H1 (cell line): ENCODE data around the gene PTBP1. TPM values are rescaled to one million over a fixed set of nuclear protein-coding genes. Genes with fewer than 3 reads are reported as not detected.

Experiments used
- YY1 ChIP-seq: IDR thresholded peaks from 2 replicates; pipeline ENCODE4 v1.6.1; 2011; ENCODE audit warnings: low read depth, mild to moderate bottlenecking, low read length
- polyA plus RNA-seq, 7 experiments: library from polyadenylated mRNA; depleted of rRNA in 3 of 7; stranded (reverse) in 5 of 7; unstranded in 2 of 7; fragments of >200 nt in 5 of 7; fragments of 200-250 nt in 2 of 7; gene quantifications; 1 replicate in 5 of 7; 2 replicates in 1 of 7; 4 replicates in 1 of 7; pipeline versions ENCODE4 v1.2.1 to v1.2.3, GENCODE V29; 2011 to 2013; ENCODE audit warnings: missing spikeins in 2 of 7, mixed read lengths in 2 of 7
- total RNA-seq: library from RNA; stranded (reverse); fragmentation: NEBNext Ultra II Directional; extraction: Animal tissue kit (Norgen Biotek cat#: 25700); gene quantifications from 2 replicates; pipeline ENCODE4 v1.2.1, GENCODE V29; 2021
- TF ChIP-seq, protein P1 (sequence below), 3 experiments: IDR thresholded peaks; 1 replicate in 2 of 3; 2 replicates in 1 of 3; pipeline versions ENCODE4 v1.5.1 to v1.6.1; 2011; ENCODE audit warnings: low read length in 3 of 3, mild to moderate bottlenecking in 3 of 3, inconsistent platforms in 2 of 3, low read depth in 1 of 3, moderate library complexity in 1 of 3; ENCODE audit not compliant: insufficient read depth in 1 of 3; ENCODE audit errors: control extremely low read depth in 1 of 3

PTBP1 gene
- total and polyA plus RNA-seq, 2 of the 8 experiments (the other 6 are each of a cell fraction or from before 2014, with no cell fraction given), result 528 to 888 TPM

DNA sequence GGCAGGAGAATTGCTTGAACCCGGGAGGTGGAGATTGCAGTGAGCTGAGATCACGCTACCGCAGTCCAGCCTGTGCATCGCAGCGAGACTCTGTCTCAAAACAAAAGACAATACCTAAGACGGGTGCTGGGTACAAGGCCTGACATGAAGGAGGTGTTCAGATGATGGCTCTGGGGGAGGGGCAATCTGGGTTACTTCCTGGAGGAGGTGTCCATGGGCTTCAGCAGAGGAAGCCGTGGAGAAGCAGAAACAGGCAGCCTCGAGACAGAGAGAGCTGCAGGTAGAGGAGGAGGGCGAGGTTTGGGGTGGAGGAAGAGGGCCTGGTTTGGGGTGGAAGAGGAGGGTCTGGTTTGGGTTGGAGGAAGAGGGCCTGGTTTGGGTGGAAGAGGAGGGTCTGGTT lies 42.7 kb upstream of the PTBP1 start (continued):
- TF ChIP-seq, protein P1, sequence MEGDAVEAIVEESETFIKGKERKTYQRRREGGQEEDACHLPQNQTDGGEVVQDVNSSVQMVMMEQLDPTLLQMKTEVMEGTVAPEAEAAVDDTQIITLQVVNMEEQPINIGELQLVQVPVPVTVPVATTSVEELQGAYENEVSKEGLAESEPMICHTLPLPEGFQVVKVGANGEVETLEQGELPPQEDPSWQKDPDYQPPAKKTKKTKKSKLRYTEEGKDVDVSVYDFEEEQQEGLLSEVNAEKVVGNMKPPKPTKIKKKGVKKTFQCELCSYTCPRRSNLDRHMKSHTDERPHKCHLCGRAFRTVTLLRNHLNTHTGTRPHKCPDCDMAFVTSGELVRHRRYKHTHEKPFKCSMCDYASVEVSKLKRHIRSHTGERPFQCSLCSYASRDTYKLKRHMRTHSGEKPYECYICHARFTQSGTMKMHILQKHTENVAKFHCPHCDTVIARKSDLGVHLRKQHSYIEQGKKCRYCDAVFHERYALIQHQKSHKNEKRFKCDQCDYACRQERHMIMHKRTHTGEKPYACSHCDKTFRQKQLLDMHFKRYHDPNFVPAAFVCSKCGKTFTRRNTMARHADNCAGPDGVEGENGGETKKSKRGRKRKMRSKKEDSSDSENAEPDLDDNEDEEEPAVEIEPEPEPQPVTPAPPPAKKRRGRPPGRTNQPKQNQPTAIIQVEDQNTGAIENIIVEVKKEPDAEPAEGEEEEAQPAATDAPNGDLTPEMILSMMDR (IDR thresholded peaks at IDR 0.05; ENCODE audit: control extremely low read depth in 1 of 3, insufficient read depth in 1 of 3, low read depth in 1 of 3, low read length in 3 of 3), result no peak
- TF ChIP-seq YY1, result no peak
